GM21529 (cell line): ENCODE measurements around the gene HHLA2.

Experiments
- ATAC-seq: cut with Tn5 transposase; IDR thresholded peaks from one replicate; pipeline ENCODE4 v1.9.1; 2021; ENCODE audit not compliant: unreplicated experiment

Gene HHLA2

DNA sequence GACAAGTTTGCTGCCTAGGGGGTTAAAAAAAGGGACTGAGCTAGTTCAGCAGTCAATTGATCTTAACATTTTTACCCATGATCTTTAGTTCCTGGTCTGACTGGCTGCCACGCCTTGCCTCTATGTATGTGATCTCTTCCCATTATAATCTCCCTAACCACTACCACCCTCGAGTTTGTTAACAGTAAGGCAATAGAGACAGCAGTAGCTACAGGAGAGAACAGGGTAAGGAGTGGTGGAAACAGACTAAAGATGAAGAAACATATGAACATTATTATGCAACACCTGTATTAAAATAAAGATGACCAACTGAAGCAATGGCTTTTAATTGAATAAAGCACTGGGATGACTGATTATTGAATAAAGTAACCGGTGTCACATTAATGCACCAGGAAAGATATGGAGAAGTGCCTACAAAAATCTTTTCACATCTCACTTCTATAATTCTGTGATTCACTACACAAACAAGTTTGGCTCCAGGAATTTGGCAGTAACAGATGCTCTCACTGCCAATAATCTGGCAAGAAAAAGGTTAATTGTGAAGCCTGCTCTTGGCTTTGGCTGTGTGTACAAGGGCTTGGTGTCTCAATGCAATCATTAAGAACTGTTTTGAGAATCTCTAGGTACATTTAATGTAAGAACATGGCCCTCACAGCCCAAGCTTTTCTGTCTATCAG is 95.7 kb downstream of the HHLA2 start:
- no peak for ATAC-seq

DNA sequence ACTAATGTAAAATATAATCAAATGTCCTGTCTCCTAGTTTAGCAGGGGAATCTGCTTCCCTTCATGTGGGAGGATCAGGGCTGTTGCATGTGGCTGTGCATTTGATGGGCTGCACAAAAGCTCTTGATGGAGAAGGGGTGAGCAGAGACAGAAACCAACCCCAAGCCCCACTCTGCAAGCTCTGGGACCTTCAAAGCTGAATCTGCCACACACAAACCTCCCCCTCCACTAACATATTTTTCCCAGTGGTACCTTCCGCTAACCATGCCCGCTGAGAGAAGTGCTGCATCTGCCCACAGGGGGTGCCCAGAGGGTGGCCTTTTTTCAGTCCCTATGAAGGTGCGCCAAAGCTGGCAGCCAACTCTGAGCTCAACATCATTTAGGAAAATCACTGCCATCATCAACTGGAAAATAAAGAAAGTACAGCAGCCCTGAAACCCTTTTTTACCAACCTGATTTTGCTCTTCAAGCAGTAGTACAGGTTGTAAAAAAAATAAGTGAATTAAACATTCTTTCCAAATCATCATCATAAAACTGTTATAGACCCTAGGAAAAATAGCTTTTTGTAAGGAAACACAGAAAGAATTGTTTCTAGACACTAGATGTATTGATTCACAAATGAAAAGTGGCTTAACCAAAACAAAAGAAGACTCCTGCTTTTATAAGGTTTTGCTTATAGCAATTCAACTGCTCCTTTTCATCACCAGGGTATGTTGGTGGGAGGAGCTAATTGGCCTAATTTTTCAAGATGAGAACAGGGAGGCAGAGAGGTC is 97.0 kb downstream of the HHLA2 start:
- no peak for ATAC-seq

GRCh38 chr3:108394016-108394415 is 97.7 kb downstream of the HHLA2 start:
- ATAC-seq = no peak

- ATAC-seq = no peak
Observed at GRCh38 chr3:108394563-108394962, 98.2 kb downstream of the HHLA2 start.

- ATAC-seq = no peak
Observed at GRCh38 chr3:108396336-108396735, 100.0 kb downstream of the HHLA2 start.

DNA sequence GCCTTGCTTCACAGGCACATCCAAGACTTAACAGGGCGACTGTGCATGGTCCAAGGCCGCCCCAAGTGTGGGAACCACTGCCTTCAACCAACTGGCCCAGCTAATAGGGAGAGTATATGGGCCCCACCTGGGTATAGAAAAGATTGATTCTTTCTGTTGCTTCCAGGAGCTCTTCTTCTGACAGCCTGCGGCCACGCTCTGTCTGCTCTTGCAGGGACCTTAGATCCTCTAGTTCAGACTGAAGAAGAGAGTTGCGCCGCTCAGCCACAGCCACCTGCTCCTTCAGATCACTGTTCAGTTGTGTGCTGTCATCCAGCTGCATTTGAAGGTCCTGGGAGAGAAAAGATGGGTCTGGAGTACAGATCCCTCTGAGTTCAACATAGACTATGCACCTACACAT is 102.2 kb downstream of the HHLA2 start:
- no peak for ATAC-seq

GRCh38 chr3:108401836-108402235 is 105.5 kb downstream of the HHLA2 start:
- no peak for ATAC-seq

- no peak for ATAC-seq
Observed at GRCh38 chr3:108403198-108403597, 106.8 kb downstream of the HHLA2 start.

DNA sequence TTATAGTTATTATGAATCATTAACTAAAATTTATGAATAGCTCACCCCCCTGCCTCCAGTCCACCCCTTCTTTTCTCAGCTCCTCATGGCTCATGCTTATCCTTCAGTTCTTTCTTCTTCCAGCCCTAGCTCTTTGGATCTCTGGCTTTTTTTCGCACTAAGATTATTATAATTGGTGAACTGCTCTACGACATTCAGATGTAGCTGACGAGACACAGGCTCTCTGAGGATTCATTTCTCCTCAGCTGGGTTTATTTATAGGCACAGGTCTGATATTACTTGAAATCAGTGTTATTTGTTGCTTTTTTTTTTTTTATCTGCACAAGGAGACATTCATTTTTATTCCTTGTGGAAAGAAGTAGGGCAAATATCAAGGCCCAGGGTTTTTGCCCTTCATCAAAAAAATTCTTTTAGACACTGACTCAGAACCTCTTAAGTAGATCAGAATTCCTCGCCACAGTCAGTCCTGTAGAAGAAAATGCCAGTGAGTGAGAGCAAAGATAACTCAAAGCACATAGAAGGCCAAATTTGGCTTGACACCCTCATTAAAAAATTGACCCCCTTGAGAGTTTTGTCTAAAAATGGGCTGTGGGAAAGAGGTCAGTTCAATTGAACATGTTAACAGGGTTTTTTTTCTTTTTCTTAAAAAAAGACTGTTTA is 107.5 kb downstream of the HHLA2 start:
- no peak for ATAC-seq

- no peak for ATAC-seq
Observed at GRCh38 chr3:108404368-108404767, 108.0 kb downstream of the HHLA2 start.

GRCh38 chr3:108406063-108406660 is 109.8 kb downstream of the HHLA2 start:
- ATAC-seq = peak; percentile 17

GRCh38 chr3:108406661-108407206 is 110.4 kb downstream of the HHLA2 start:
- ATAC-seq = peak; percentile 97

DNA sequence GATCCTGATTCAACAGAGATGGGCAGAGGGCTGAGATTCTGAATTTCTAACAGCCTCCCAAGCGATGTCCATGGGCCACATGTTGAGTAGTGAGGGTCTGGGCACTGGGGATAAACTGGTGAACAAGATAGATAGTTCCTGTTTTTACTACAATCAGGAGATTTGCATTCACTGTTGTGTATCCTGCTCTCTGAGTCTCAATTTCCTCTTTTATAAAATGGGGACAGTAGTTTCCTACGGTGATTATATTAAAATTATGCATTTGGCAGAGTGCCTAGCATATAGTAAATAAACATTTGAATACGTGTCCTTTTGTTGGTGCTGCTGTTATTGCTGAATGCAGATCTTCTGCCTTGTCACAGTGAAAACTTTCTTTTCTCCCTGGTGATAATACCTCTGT is 111.5 kb downstream of the HHLA2 start:
- no peak for ATAC-seq

GRCh38 chr3:108408883-108409799 is 112.8 kb downstream of the HHLA2 start:
- ATAC-seq = no peak

DNA sequence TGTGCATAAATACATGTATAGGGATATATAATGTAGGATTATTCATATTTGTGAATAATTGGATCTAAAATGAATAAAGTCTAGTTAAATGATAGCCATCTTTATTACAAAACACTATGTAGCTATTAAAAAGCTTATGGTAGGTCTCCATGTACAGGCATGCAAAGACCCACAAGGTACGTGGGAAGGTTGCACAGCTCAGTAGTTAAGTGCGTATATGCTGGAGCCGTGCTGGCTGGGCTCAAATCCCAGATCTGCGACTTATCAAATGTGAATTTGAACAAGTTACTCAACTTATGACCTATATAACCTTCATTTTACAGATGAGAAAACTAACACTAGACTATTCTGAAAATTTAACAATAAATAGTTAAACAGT is 113.4 kb downstream of the HHLA2 start:
- no peak for ATAC-seq

DNA sequence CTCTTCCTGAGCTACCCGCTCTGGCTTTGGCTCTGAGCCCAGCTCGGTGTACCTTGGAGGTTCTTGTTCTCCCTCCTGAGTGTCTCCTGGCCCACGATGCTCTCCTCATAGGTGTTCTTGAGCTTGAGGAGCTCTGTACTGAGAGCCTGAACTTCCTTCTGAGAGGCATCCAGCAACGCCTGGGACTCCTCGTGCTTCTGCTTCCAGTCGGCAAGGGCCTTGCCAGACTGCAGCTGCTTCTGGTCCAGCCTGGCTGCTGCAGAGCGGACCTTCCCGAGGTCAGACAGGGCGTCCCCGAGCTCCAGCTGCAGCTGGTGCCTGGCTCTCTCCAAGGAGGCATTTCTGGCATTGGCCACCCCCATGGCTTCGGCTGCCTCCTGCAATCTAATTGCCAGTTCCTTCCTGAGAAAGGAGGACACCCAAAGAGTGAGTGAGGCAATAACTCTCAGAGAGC is 114.2 kb downstream of the HHLA2 start:
- ATAC-seq = no peak

DNA sequence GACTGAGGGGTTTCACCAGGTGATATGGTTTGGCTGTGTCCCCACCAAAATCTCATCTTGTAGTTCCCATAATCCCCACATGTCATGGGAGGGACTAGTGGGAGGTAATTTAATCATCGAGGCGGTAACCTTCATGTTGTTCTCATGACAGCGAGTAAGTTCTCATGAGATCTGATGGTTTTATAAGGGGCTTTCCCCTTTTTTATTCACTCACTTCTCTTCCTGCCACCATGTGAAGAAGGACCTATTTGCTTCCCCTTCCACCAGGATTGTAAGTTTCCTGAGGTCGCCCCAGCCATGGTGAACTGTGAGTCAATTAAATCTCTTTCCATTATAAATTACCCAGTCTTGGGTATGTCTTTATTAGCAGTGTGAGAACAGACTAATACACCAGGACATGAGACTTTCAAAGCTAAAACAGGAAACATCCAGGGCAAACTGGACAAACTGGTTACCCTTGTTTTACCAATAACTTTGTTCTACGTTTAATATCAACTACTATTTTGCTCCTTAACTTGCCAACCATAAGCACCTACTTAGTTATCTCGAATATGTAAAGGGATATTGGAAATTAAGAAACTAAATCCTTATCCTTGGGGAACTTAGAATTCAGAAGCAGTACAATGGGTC is 115.9 kb downstream of the HHLA2 start:
- no peak for ATAC-seq

DNA sequence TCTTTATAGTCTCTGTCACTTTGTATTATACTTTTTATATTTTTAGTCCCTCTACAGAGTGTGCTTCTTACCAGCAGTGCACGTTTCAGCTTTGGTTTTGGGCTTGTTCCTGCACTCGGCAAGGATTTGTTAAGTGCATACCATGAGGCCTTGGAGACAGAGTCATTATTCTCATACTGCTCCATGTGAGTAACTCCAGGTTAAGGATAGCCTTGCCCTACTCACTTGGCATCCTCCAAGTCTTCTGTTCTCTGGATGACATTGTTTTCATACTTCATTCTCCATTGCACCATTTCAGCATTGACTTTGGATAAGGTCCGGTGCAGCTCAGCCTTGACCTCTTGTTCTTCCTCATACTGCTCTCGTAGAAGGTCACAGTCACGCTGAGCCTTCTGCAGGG is 117.7 kb downstream of the HHLA2 start:
- ATAC-seq = no peak

DNA sequence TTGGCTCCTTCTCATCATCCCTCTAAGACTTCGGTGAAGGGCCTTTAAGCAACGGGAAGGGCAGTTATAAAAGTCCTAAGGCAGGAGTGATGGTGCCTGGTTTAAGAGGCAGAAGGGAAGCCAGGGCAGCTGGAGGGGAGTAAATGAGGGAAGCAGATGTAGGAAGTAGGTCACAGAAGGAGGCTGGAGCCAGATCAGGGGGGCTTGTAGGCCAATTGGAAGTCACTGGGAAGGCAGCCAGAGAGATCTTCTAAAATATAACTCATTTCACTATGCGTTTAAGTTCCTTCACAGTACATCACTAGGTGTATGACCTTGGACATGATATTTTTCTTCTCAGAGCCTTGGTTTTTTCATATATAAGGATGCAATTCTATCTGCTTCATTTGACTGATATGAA is 119.3 kb downstream of the HHLA2 start:
- no peak for ATAC-seq
